Hepatocyte (in vitro differentiated cells): Measurements from ENCODE around the gene SCGB1D1.

ENCODE experiments used
- CTCF ChIP-seq: fragments of 200-600 bp; sonication (generic); IDR thresholded peaks from 2 replicates; pipeline ENCODE4 v1.5.1; 2016; ENCODE audit warnings: antibody characterized with exemption, mild to moderate bottlenecking; ENCODE audit not compliant: poor library complexity
- EZH2 ChIP-seq: fragments of 200-600 bp; sonication (generic); IDR thresholded peaks from 2 replicates; pipeline ENCODE4 v1.6.1; 2016; ENCODE audit warnings: antibody characterized with exemption, mild to moderate bottlenecking, borderline replicate concordance

DNA sequence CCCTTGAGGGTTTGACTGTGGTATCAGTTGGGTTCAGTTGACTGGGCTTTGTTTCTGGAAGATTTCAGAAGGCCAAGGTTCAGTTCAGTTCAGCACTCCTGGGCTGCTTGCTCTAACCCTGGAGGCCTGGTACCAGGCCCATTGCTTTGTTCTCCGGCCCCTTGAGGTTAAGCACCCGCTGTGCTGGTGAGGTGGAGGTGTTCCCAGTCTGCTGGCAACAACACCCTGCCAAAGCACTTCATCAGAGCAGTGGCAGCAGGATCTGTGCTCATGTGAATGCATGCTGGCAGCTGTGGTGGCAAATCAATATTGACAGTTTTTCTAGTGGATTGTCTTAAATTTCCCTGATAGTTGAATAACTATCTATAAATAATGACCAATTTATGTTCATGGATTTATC, 3.8 kb upstream of the SCGB1D1 start:
- no peak for TF ChIP-seq CTCF
- no peak for TF ChIP-seq EZH2
